GM12878 (cell line): ENCODE results near the gene TSC22D4. TPM values are rescaled to one million over a fixed set of nuclear protein-coding genes. Genes with fewer than 3 reads are reported as not detected.

ENCODE experiments used
- ATAC-seq: fragments of 200-7000 bp; cut with Tn5 transposase; 3 replicates; pipeline ENCODE4 v1.9.1; 2020; ENCODE audit warnings: mild to moderate bottlenecking, moderate library complexity
- BruUV-seq: library from RNA; stranded (reverse); fragments of 400-500 nt; replicated peaks from 2 replicates; lab custom pipeline; 2021; lab: Mats Ljungman, UMichigan
- CTCF ChIA-PET: fragments of 300-600 bp; sonication (Branson Sonifier 250); formaldehyde crosslinking; extraction: SDS; loops from one replicate; lab custom pipeline; 2021; ENCODE audit warnings: inconsistent platforms; lab: Yijun Ruan, JAX
- POLR2A ChIA-PET: fragments of 350-600 bp; formaldehyde crosslinking; extraction: SDS; loops from one replicate; lab custom pipeline; 2021; ENCODE audit warnings: inconsistent platforms; lab: Charles Lee
- RAD21 ChIA-PET: fragments of 300-600 bp; sonication (Branson Sonifier 250); formaldehyde crosslinking; loops from one replicate; lab custom pipeline; 2023; ENCODE audit warnings: antibody characterized with exemption; ENCODE audit not compliant: unreplicated experiment; lab: Charles Lee
- SMC1A ChIA-PET: fragments of 300-600 bp; sonication (Branson Sonifier 250); formaldehyde crosslinking; loops from one replicate; lab custom pipeline; 2023; ENCODE audit not compliant: unreplicated experiment, uncharacterized antibody; lab: Charles Lee
- DNase-seq: peaks from one replicate; pipeline ENCODE4 v3.0.0-alpha.2; 2011; ENCODE audit warnings: low read depth, low spot score
- FAIRE-seq: peaks from 3 replicates; lab custom pipeline; 2011; peaks lifted over from hg19 to GRCh38; lab: Jason Lieb, UNC
- H2AFZ ChIP-seq: 2 replicates; pipeline ENCODE4 v1.6.0; 2011; ENCODE audit warnings: low read depth, low read length, control low read depth; ENCODE audit not compliant: control insufficient read depth
- H3K27ac ChIP-seq: 2 replicates; pipeline ENCODE4 v1.5.1; 2011; ENCODE audit warnings: control low read depth; ENCODE audit not compliant: control insufficient read depth, insufficient read depth
- H3K27me3 ChIP-seq, 2 experiments: replicated peaks in 1 of 2; 2 replicates each; pipeline versions ENCODE4 v1.6.0 to v1.6.1; 2011; ENCODE audit warnings: low read length in 1 of 2; ENCODE audit not compliant: control insufficient read depth in 2 of 2, insufficient read depth in 2 of 2
- H3K36me3 ChIP-seq, 2 experiments: 2 replicates each; pipeline ENCODE4 v1.5.1; 2011; ENCODE audit warnings: low read length in 1 of 2; ENCODE audit not compliant: control insufficient read depth in 2 of 2, insufficient read depth in 2 of 2
- H3K4me1 ChIP-seq: 2 replicates; pipeline ENCODE4 v1.6.1; 2011; ENCODE audit warnings: mild to moderate bottlenecking, low read length, moderate library complexity, mixed read lengths; ENCODE audit not compliant: control insufficient read depth, insufficient read depth
- H3K4me2 ChIP-seq: 2 replicates; pipeline ENCODE4 v1.6.0; 2011; ENCODE audit warnings: control low read depth; ENCODE audit not compliant: control insufficient read depth, insufficient read depth
- H3K4me3 ChIP-seq: fragments of 200-600 bp; sonication (generic); 2 replicates; pipeline ENCODE4 v1.5.1; 2016
- H3K79me2 ChIP-seq: 2 replicates; pipeline ENCODE4 v1.6.0; 2011; ENCODE audit warnings: low read length; ENCODE audit not compliant: control insufficient read depth, insufficient read depth
- H3K9ac ChIP-seq: 2 replicates; pipeline ENCODE4 v1.8.0; 2011; ENCODE audit warnings: low read length, control low read depth, mixed read lengths; ENCODE audit not compliant: control insufficient read depth, insufficient read depth
- H3K9me3 ChIP-seq: replicated peaks from 3 replicates; pipeline ENCODE4 v1.5.1; 2011; ENCODE audit warnings: mild to moderate bottlenecking, low read length; ENCODE audit not compliant: control insufficient read depth, insufficient read depth
- H4K20me1 ChIP-seq: 2 replicates; pipeline ENCODE4 v1.6.0; 2011; ENCODE audit not compliant: control insufficient read depth, insufficient read depth
- CHD1 ChIP-seq: IDR thresholded peaks from 2 replicates; pipeline ENCODE4 v1.6.1; 2012; ENCODE audit warnings: low read depth, low read length, improper control_type of control experiment
- CHD4 ChIP-seq: fragments of 200-600 bp; sonication (generic); IDR thresholded peaks from 2 replicates; pipeline ENCODE4 v1.6.1; 2016; ENCODE audit warnings: mild to moderate bottlenecking
- NFIC ChIP-seq: IDR thresholded peaks from 2 replicates; pipeline ENCODE4 v1.6.1; 2012; ENCODE audit warnings: low read depth, mild to moderate bottlenecking, inconsistent platforms, low read length, moderate library complexity
- PAX5 ChIP-seq: IDR thresholded peaks from 2 replicates; pipeline ENCODE4 v1.6.1; 2011; ENCODE audit warnings: low read depth, low read length, borderline replicate concordance
- ZNF217 ChIP-seq: fragments of 450-650 bp; IDR thresholded peaks from 2 replicates; pipeline ENCODE4 v1.6.1; 2017; ENCODE audit warnings: antibody characterized with exemption, mild to moderate bottlenecking
- ZNF384 ChIP-seq: IDR thresholded peaks from 2 replicates; pipeline ENCODE4 v1.6.1; 2012; ENCODE audit warnings: low read depth, mild to moderate bottlenecking, low read length, improper control_type of control experiment, borderline replicate concordance
- WGBS: methylation state at CpG from one replicate; pipeline ENCODE4 v1.1.6; 2016; ENCODE audit warnings: low lambda C conversion rate; ENCODE audit not compliant: insufficient replicate concordance, insufficient coverage; ENCODE audit errors: missing lambda C conversion rate; 5-methylcytosine and 5-hydroxymethylcytosine counted together
- in situ Hi-C: fragments of 300-500 bp; cut with MboI; formaldehyde crosslinking; loops from 9 replicates; pipeline ENCODE4 v1.14.3; 2018; ENCODE audit warnings: mixed read lengths
- intact Hi-C: fragments of 100-400 bp; cut with micrococcal nuclease; formaldehyde crosslinking; loops from one replicate; pipeline ENCODE4 v1.14.2; 2022; ENCODE audit not compliant: unreplicated experiment
- polyA plus RNA-seq, 11 experiments: library from polyadenylated mRNA; depleted of rRNA in 4 of 11; unstranded in 6 of 11; stranded (reverse) in 5 of 11; fragments of >200 nt; fragmentation: Nextera tagmentation in 4 of 11; fragmentation: Illumina TruSeq in 1 of 11; extraction: Ambion mirVana in 4 of 11; extraction: Trizol in 1 of 11; gene quantifications; 1 replicate in 1 of 11; 2 replicates in 10 of 11; pipeline versions ENCODE4 v1.2.1 to v1.2.3, GENCODE V29; 2011 to 2016; ENCODE audit warnings: inconsistent platforms in 2 of 11, missing spikeins in 2 of 11, low read depth in 1 of 11
- total RNA-seq, 4 experiments: library from RNA; depleted of rRNA in 3 of 4; stranded (reverse); fragments of >200 nt in 3 of 4; fragmentation: Illumina TruSeq in 1 of 4; extraction: Trizol in 1 of 4; gene quantifications; 2 replicates each; pipeline versions ENCODE4 v1.2.1 to v1.2.3, GENCODE V29; 2013 to 2021
- TF ChIP-seq, protein P1 (sequence below): IDR thresholded peaks from 2 replicates; pipeline ENCODE4 v1.6.1; 2012; ENCODE audit warnings: low read depth, low read length, improper control_type of control experiment

The TSC22D4 gene
- total and polyA plus RNA-seq, 10 of the 15 experiments (the other 5 are each of a cell fraction or from before 2014, with no cell fraction given), result 0.50 to 65.7 (median 24.4) TPM

DNA sequence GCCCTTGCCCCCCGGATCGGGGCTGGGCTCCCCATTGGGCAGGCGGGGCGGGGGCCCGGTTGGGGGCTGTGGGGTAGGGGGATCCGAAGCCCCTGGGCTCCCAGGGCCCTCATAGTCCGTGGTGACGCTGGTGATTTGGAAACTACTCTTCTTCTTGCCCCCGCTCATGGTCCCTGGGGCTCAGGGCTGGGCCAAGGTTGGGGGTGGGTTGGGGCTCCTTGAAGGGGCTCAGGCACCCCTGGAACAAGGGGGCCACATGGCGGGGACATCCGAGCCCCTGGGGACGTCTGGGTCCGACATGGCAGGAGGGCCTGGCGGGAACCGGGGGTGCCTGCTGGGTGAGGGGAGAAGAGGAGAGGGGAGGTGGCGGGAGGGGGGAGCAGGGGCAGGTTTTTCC is 1.1 kb downstream of the TSC22D4 start:
- no TSS peak for BruUV-seq
- ChIA-PET SMC1A (interaction anchor here (0.7 to 1.9 kb wide), 5 partner anchors 41 to 374 kb away, joined by 3 to 8 read pairs (median 5); partner anchors contain the start of genes FBXO24, PPP1R35 and SLC12A9), CTCF (interaction anchor here (0.6 to 5.4 kb wide), 18 partner anchors 8 to 740 kb away, joined by 3 to 37 read pairs (median 3); partner anchors contain the start of genes AGFG2, FBXO24, PLOD3 and ZNHIT1)
- Histone ChIP-seq H3K9me3 (no peaks in the 10 kb centered on the region), H3K4me3 (peak overlapping the region; percentile 99), H2AFZ (no peak overlapping the region), H3K9ac (peak overlapping the region; percentile 83), H4K20me1 (peaks cover 4% of the 10 kb centered on the region; the same call in 1 of the 2 replicates), H3K79me2 (peaks cover 59% of the 10 kb centered on the region)
- TF ChIP-seq NFIC (no peak), CHD4 (no peak), PAX5 (no peak), ZNF217 (no peak), CHD1 (no peak), ZNF384 (no peak)
- TF ChIP-seq, protein P1, sequence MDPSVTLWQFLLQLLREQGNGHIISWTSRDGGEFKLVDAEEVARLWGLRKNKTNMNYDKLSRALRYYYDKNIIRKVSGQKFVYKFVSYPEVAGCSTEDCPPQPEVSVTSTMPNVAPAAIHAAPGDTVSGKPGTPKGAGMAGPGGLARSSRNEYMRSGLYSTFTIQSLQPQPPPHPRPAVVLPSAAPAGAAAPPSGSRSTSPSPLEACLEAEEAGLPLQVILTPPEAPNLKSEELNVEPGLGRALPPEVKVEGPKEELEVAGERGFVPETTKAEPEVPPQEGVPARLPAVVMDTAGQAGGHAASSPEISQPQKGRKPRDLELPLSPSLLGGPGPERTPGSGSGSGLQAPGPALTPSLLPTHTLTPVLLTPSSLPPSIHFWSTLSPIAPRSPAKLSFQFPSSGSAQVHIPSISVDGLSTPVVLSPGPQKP, result no peak
- TF ChIP-seq, all 136 proteins: peak for 0
- ChIA-PET RAD21 (interaction anchor here (0.6 to 3.5 kb wide), 6 partner anchors 15 to 214 kb away, joined by 3 to 32 read pairs (median 6); partner anchors contain the start of genes FBXO24 and LRCH4), POLR2A (interaction anchor here (0.6 to 2.3 kb wide), 14 partner anchors 48 to 714 kb away, joined by 3 to 12 read pairs (median 4); partner anchors contain the start of genes AGFG2, FBXO24 and LRCH4)
- ATAC-seq, result peak; percentile 2
- no peak for DNase-seq
- peaks cover 0 to 12% of the 10 kb centered on the region in 2 experiments; a peak in 2 of 4 replicates for H3K36me3 ChIP-seq
- 2% methylated on average over 7 of the region's 16 CpGs for WGBS
- in situ Hi-C loops, result loop anchor here (10.0 kb wide), 1 partner anchor 377 kb away; the partner anchor contains the start of gene SLC12A9
- H3K4me1 ChIP-seq, result peaks cover 33% of the 10 kb centered on the region
- no peak for FAIRE-seq
- peak overlapping the region; percentile 97; the same call in 1 of the 2 replicates for H3K4me2 ChIP-seq
- H3K27me3 ChIP-seq, result no peaks in the 10 kb centered on the region
- intact Hi-C loops, result loop anchor here (5.0 to 10.0 kb wide), 3 partner anchors 69 to 249 kb away; partner anchors contain the start of gene GIGYF1
- peak overlapping the region; percentile 89 for H3K27ac ChIP-seq
